Colonic mucosa (tissue), 4 donors: Measurements from ENCODE around the gene LRWD1. TPM values are rescaled to one million over a fixed set of nuclear protein-coding genes. Genes with fewer than 3 reads are reported as not detected.
"Not testable (repeated sequence)": the region's sequence is repeated elsewhere in the genome, so short reads cannot be mapped to it uniquely, and the experiment has no call there.

ENCODE experiments used
- DNase-seq: peaks from one replicate; pipeline ENCODE4 v3.0.0-alpha.2; 2020
- H3K27ac ChIP-seq: fragments of 200-600 bp; one replicate; pipeline ENCODE4 v1.8.0; 2021
- H3K27me3 ChIP-seq: fragments of 200-600 bp; one replicate; pipeline ENCODE4 v1.8.0; 2021
- H3K36me3 ChIP-seq: fragments of 200-600 bp; one replicate; pipeline ENCODE4 v1.8.0; 2021
- H3K4me1 ChIP-seq: fragments of 200-600 bp; one replicate; pipeline ENCODE4 v1.8.0; 2021; ENCODE audit warnings: mild to moderate bottlenecking
- H3K4me3 ChIP-seq: fragments of 200-600 bp; one replicate; pipeline ENCODE4 v1.8.0; 2021
- H3K9ac ChIP-seq, 2 donors: one replicate each; pipeline ENCODE4 v1.7.0; 2013; ENCODE audit warnings: control low read depth in 2 of 2, low read depth in 2 of 2, low read length in 2 of 2
- H3K9me3 ChIP-seq: fragments of 200-600 bp; one replicate; pipeline ENCODE4 v1.8.0; 2021
- intact Hi-C: fragments of 100-400 bp; cut with DNase I; formaldehyde crosslinking; loops from one replicate; pipeline ENCODE4 v1.14.1; 2022
- microRNA-seq: library from miRNA; unstranded; fragments of <30 nt; microRNA quantifications from one replicate; pipeline ENCODE4, GENCODE V29; 2019
- total RNA-seq, 2 donors: library from RNA; stranded (reverse); fragmentation: NEBNext Ultra II Directional in 1 of 2; extraction: Animal tissue kit (Norgen Biotek cat#: 25700) in 1 of 2; gene quantifications; one replicate each; pipeline ENCODE4 v1.2.1, GENCODE V29; 2021
- donor health status: healthy.
- donor health status: DM: no; HTN: no; CAD: no.
- donor health status: DM: no; HTN: no; CAD: no.

The LRWD1 gene
- total RNA-seq, 2 donors from 2014 or later, result 11.4 to 19.6 TPM

DNA sequence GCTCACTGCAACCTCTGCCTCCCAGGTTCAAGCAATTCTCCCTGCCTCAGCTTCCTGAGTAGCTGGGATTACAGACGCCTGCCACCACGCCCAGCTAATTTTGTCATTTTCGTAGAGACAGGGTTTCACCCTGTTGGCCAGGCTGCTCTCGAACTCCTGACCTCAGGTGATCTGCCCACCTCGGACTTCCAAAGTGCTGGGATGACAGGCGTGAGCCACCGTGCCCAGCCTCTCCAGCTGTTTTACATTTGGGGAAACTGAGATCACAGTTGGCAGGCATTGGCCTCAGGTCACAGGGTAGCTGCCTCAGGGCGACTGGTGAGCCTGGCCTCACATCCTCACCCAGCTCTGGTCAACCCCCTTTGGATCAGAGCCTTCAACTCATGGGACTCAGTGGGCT lies 45.8 kb downstream of the LRWD1 start:
- H3K9me3 ChIP-seq, DNase-seq, H3K36me3 ChIP-seq, H3K4me3 ChIP-seq, H3K27ac ChIP-seq, H3K27me3 ChIP-seq, H3K9ac ChIP-seq, H3K4me1 ChIP-seq, intact Hi-C loops: not testable (repeated sequence)

GRCh38 chr7:102511860-102512522 lies 47.2 kb downstream of the LRWD1 start:
- DNase-seq, H3K9me3 ChIP-seq, H3K27me3 ChIP-seq, H3K27ac ChIP-seq, H3K36me3 ChIP-seq, intact Hi-C loops, H3K9ac ChIP-seq, H3K4me1 ChIP-seq, H3K4me3 ChIP-seq: not testable (repeated sequence)

- H3K4me3 ChIP-seq, H3K27me3 ChIP-seq, intact Hi-C loops, H3K4me1 ChIP-seq, H3K36me3 ChIP-seq, H3K9me3 ChIP-seq, H3K9ac ChIP-seq: not testable (repeated sequence)
- peak; percentile 20 for DNase-seq
- H3K27ac ChIP-seq, result peak overlapping the region; percentile 55
Observed at GRCh38 chr7:102512642-102513221, 47.9 kb downstream of the LRWD1 start.

GRCh38 chr7:102514881-102515721 lies 50.3 kb downstream of the LRWD1 start:
- H3K9me3 ChIP-seq, DNase-seq, H3K4me3 ChIP-seq, H3K4me1 ChIP-seq, H3K36me3 ChIP-seq, H3K27ac ChIP-seq, H3K9ac ChIP-seq, H3K27me3 ChIP-seq, intact Hi-C loops: not testable (repeated sequence)

GRCh38 chr7:102515889-102516288 lies 51.1 kb downstream of the LRWD1 start:
- H3K9ac ChIP-seq, intact Hi-C loops, H3K27ac ChIP-seq: not testable (repeated sequence)

DNA sequence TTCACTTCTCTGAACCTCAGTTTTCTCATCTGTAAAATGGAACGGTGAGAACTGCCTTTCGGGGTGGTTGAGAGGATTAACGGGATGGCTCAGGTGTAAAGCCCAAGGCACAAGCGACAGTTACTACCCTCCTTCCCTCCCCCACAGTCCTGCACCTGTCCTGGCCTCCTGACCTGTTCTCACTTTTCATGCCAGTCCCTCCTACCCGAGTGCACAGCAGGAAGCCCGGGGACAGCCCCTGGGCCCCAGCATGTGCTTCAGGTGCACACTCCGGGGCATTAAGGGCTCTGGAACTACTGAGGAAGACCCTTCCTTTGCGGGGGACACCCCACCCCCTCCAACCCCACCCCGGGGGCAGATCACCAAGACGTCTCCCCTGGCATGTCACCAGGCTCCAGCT lies 52.2 kb downstream of the LRWD1 start:
- H3K27ac ChIP-seq, H3K27me3 ChIP-seq, DNase-seq, H3K9ac ChIP-seq, H3K9me3 ChIP-seq, intact Hi-C loops, H3K4me3 ChIP-seq, H3K4me1 ChIP-seq, H3K36me3 ChIP-seq: not testable (repeated sequence)

More at GRCh38 chr7:102515889-102516288, 51.1 kb downstream of the LRWD1 start:
- not testable (repeated sequence) for H3K4me1 ChIP-seq, H3K36me3 ChIP-seq, H3K9me3 ChIP-seq, H3K4me3 ChIP-seq, H3K27me3 ChIP-seq, DNase-seq

DNA sequence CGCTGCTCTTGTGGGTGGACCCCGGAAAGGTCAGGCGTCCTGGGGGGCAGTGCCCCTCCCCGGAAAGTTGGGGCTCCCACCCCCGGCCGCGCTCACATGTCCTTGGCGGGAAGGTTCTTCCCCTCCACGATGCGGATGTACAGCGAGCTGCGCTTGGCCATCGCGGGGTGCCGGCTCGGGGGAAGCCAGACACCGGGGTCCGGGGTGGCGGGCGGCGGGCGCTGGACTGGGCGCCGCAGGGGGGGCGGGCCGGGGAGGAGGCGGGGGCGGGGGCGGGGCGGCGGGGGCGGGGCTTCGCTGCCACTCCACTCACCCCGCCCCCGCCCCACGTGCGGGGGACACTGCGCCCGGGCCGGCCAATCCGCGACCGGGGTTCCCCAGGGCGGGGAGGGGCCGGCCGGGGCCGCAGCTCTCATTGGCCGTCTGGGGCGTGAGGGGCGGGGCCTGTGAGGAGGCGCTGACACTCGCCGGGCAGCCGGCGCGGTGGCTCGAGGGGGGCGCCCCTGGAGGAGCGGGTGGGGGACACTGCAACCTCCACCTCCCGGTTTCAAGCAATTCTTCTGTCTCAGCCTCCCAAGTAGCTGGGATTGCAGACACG lies 52.9 kb downstream of the LRWD1 start, which contains the start of gene RASA4B:
TSS of gene RASA4B (minus strand) at position 228 of the 598 bp plus-strand sequence. CDS start at position 161, 67 bp downstream.
- H3K4me3 ChIP-seq, H3K4me1 ChIP-seq, DNase-seq, intact Hi-C loops, H3K27ac ChIP-seq, H3K27me3 ChIP-seq, H3K36me3 ChIP-seq, H3K9ac ChIP-seq, H3K9me3 ChIP-seq: not testable (repeated sequence)

- H3K9me3 ChIP-seq, H3K36me3 ChIP-seq, DNase-seq, H3K4me3 ChIP-seq, H3K4me1 ChIP-seq, H3K27me3 ChIP-seq, H3K27ac ChIP-seq, intact Hi-C loops, H3K9ac ChIP-seq: not testable (repeated sequence)
Observed at GRCh38 chr7:102520797-102521196, 56.0 kb downstream of the LRWD1 start.

Small RNA genes within 50 kb of the gene (microRNA-seq; reads per million reads assigned to microRNA genes)
- not detected for gene MIR4467
- 3.3 reads per million for gene MIR5090

Other genes with a start within 250 kb of the LRWD1 start
- gene SH2B2, start 178.1 kb upstream of the LRWD1 start, total RNA-seq, result 1 to 10 TPM; 3.1 to 5.0 TPM
- gene SPDYE6, start 108.5 kb upstream of the LRWD1 start, total RNA-seq, result not detected
- gene PRKRIP1, start 68.6 kb upstream of the LRWD1 start, total RNA-seq, result 10 to 100 TPM; 15.1 to 19.4 TPM
- gene ORAI2, start 31.4 kb upstream of the LRWD1 start, total RNA-seq, result 1 to 10 TPM; 3.3 to 5.5 TPM
- gene ALKBH4, start 121 bp upstream of the LRWD1 start, total RNA-seq, result 10 to 100 TPM in 1 of 2 donors, 1 to 10 TPM in 1; 9.7 to 14.1 TPM
- gene POLR2J, start 13.9 kb downstream of the LRWD1 start, total RNA-seq, result 10 to 100 TPM; 43.0 to 49.2 TPM
- 10 to 100 TPM; 13.2 to 30.0 TPM for gene RASA4B, start 52.8 kb downstream of the LRWD1 start, total RNA-seq
- 10 to 100 TPM in 1 of 2 donors, 1 to 10 TPM in 1; 9.0 to 13.7 TPM for gene UPK3BL2, start 78.7 kb downstream of the LRWD1 start, total RNA-seq
- gene SPDYE2, start 86.2 kb downstream of the LRWD1 start, total RNA-seq, result not detected
- 10 to 100 TPM; 19.2 to 32.9 TPM for gene POLR2J3, start 107.6 kb downstream of the LRWD1 start, total RNA-seq
- 10 to 100 TPM; 16.7 to 31.3 TPM for gene RASA4, start 151.8 kb downstream of the LRWD1 start, total RNA-seq
- 10 to 100 TPM in 1 of 2 donors, 1 to 10 TPM in 1; 9.1 to 21.9 TPM for gene UPK3BL1, start 177.8 kb downstream of the LRWD1 start, total RNA-seq
- gene SPDYE2B, start 185.3 kb downstream of the LRWD1 start, total RNA-seq, result not detected
- gene POLR2J2, start 206.7 kb downstream of the LRWD1 start, total RNA-seq, result 10 to 100 TPM in 1 of 2 donors, 1 to 10 TPM in 1; 5.9 to 12.8 TPM